Measurements from ENCODE around the gene FOXA3. TPM values are rescaled to one million over a fixed set of nuclear protein-coding genes. Genes with fewer than 3 reads are reported as not detected.

Gene FOXA3
- total RNA-seq = not detected in 2 replicates

GRCh38 chr19:45863840-45864628, at the start of gene FOXA3:
TSS of gene FOXA3 (plus strand) at chr19:45864326. CDS start at chr19:45864457, 131 bp downstream.

GRCh38 chr19:45814851-45815480, 49.2 kb upstream of the FOXA3 start, which contains the start of gene RSPH6A:
TSS of gene RSPH6A (minus strand) at chr19:45815308. CDS start at chr19:45815176, 132 bp downstream.

GRCh38 chr19:45862564-45863334, 1.4 kb upstream of the FOXA3 start, which contains the start of gene SYMPK:
TSS of gene SYMPK (minus strand) at chr19:45863147. CDS start at chr19:45854495, 8,652 bp downstream.

GRCh38 chr19:45885556-45886426, 21.7 kb downstream of the FOXA3 start, which contains the start of gene IRF2BP1:
TSS of gene IRF2BP1 (minus strand) at chr19:45886141. CDS start at chr19:45885774, 367 bp downstream.

GRCh38 chr19:45901912-45902650, 38.0 kb downstream of the FOXA3 start, which contains the start of gene MYPOP:
TSS of gene MYPOP (minus strand) at chr19:45902613. CDS start at chr19:45901773, 840 bp downstream.

GRCh38 chr19:45913874-45914830, 50.0 kb downstream of the FOXA3 start, which contains the start of gene NANOS2:
TSS of gene NANOS2 (minus strand) at chr19:45914778. CDS start at chr19:45914693, 85 bp downstream.

Other genes starting within 250 kb of the FOXA3 start
- gene EML2, start 224.9 kb upstream of the FOXA3 start, total RNA-seq = 17.2 and 17.7 TPM in 2 replicates
- gene GIPR, start 196.1 kb upstream of the FOXA3 start, total RNA-seq = not detected in 2 replicates
- 195 and 253 TPM in 2 replicates for gene SNRPD2, start 172.4 kb upstream of the FOXA3 start, total RNA-seq
- gene QPCTL, start 171.7 kb upstream of the FOXA3 start, total RNA-seq = 19.4 and 26.7 TPM in 2 replicates
- gene FBXO46, start 133.4 kb upstream of the FOXA3 start, total RNA-seq = 9.8 and 12.1 TPM in 2 replicates
- gene MEIOSIN, start 130.9 kb upstream of the FOXA3 start, total RNA-seq = not detected in 2 replicates
- 4.1 and 6.4 TPM in 2 replicates for gene SIX5, start 95.1 kb upstream of the FOXA3 start, total RNA-seq
- gene DMPK, start 81.8 kb upstream of the FOXA3 start, total RNA-seq = 13.4 and 13.5 TPM in 2 replicates
- 39.4 and 47.8 TPM in 2 replicates for gene DMWD, start 71.5 kb upstream of the FOXA3 start, total RNA-seq
- 0.13 and 0.14 TPM in 2 replicates for gene RSPH6A, start 49.0 kb upstream of the FOXA3 start, total RNA-seq
- gene SYMPK, start 1.2 kb upstream of the FOXA3 start, total RNA-seq = 38.3 and 47.0 TPM in 2 replicates
- gene IRF2BP1, start 21.8 kb downstream of the FOXA3 start, total RNA-seq = 16.1 and 22.4 TPM in 2 replicates
- gene MYPOP, start 38.3 kb downstream of the FOXA3 start, total RNA-seq = 2.4 and 2.7 TPM in 2 replicates
- gene NANOS2, start 50.5 kb downstream of the FOXA3 start, total RNA-seq = not detected in 2 replicates
- gene NOVA2, start 109.5 kb downstream of the FOXA3 start, total RNA-seq = 8.5 and 16.4 TPM in 2 replicates
- gene CCDC61, start 131.1 kb downstream of the FOXA3 start, total RNA-seq = 6.0 and 6.8 TPM in 2 replicates
- gene PGLYRP1, start 158.7 kb downstream of the FOXA3 start, total RNA-seq = not detected in 2 replicates
- gene IGFL4, start 176.7 kb downstream of the FOXA3 start, total RNA-seq = 0.13 TPM in 1 of 2 replicates, not detected in the other